ENCODE results near the gene NIT1.

GRCh38 chr1:161096530-161096929, 21.4 kb upstream of the NIT1 start:
- no peak for TF ChIP-seq EP300 (IDR thresholded peaks at IDR 0.05; ENCODE audit: borderline replicate concordance)
- TF ChIP-seq, protein P1, sequence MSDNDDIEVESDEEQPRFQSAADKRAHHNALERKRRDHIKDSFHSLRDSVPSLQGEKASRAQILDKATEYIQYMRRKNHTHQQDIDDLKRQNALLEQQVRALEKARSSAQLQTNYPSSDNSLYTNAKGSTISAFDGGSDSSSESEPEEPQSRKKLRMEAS (IDR thresholded peaks at IDR 0.05) = no peak
- TF ChIP-seq TCF12 (IDR thresholded peaks at IDR 0.05; ENCODE audit: low read depth) = no peak
- TF ChIP-seq, protein P2, sequence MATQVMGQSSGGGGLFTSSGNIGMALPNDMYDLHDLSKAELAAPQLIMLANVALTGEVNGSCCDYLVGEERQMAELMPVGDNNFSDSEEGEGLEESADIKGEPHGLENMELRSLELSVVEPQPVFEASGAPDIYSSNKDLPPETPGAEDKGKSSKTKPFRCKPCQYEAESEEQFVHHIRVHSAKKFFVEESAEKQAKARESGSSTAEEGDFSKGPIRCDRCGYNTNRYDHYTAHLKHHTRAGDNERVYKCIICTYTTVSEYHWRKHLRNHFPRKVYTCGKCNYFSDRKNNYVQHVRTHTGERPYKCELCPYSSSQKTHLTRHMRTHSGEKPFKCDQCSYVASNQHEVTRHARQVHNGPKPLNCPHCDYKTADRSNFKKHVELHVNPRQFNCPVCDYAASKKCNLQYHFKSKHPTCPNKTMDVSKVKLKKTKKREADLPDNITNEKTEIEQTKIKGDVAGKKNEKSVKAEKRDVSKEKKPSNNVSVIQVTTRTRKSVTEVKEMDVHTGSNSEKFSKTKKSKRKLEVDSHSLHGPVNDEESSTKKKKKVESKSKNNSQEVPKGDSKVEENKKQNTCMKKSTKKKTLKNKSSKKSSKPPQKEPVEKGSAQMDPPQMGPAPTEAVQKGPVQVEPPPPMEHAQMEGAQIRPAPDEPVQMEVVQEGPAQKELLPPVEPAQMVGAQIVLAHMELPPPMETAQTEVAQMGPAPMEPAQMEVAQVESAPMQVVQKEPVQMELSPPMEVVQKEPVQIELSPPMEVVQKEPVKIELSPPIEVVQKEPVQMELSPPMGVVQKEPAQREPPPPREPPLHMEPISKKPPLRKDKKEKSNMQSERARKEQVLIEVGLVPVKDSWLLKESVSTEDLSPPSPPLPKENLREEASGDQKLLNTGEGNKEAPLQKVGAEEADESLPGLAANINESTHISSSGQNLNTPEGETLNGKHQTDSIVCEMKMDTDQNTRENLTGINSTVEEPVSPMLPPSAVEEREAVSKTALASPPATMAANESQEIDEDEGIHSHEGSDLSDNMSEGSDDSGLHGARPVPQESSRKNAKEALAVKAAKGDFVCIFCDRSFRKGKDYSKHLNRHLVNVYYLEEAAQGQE (IDR thresholded peaks at IDR 0.05; ENCODE audit: low read depth) = no peak
- no peak for TF ChIP-seq TAF1 (IDR thresholded peaks at IDR 0.05; ENCODE audit: low read depth)
- no peak for TF ChIP-seq CEBPB (IDR thresholded peaks at IDR 0.05)
- TF ChIP-seq EGR1 (IDR thresholded peaks at IDR 0.05) = no peak
- TF ChIP-seq FOXM1 (IDR thresholded peaks at IDR 0.05; ENCODE audit: borderline replicate concordance, low read depth) = no peak
- TF ChIP-seq TEAD4 (IDR thresholded peaks at IDR 0.05) = no peak
- TF ChIP-seq YY1 (IDR thresholded peaks at IDR 0.05; ENCODE audit: low read depth) = no peak
- TF ChIP-seq, protein P3, sequence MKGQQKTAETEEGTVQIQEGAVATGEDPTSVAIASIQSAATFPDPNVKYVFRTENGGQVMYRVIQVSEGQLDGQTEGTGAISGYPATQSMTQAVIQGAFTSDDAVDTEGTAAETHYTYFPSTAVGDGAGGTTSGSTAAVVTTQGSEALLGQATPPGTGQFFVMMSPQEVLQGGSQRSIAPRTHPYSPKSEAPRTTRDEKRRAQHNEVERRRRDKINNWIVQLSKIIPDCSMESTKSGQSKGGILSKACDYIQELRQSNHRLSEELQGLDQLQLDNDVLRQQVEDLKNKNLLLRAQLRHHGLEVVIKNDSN (IDR thresholded peaks at IDR 0.05) = no peak
- TF ChIP-seq RAD21 (IDR thresholded peaks at IDR 0.05; ENCODE audit: low read depth) = no peak
